HG02610 (cell line): ENCODE results near the gene PSMD3.
"Not testable (repeated sequence)": the region's sequence is repeated elsewhere in the genome, so short reads cannot be mapped to it uniquely, and the experiment has no call there.

Experiments used
- ATAC-seq: cut with Tn5 transposase; IDR thresholded peaks from one replicate; pipeline ENCODE4 v1.9.1; 2021; ENCODE audit warnings: mild to moderate bottlenecking, moderate library complexity; ENCODE audit not compliant: unreplicated experiment

The PSMD3 gene

DNA sequence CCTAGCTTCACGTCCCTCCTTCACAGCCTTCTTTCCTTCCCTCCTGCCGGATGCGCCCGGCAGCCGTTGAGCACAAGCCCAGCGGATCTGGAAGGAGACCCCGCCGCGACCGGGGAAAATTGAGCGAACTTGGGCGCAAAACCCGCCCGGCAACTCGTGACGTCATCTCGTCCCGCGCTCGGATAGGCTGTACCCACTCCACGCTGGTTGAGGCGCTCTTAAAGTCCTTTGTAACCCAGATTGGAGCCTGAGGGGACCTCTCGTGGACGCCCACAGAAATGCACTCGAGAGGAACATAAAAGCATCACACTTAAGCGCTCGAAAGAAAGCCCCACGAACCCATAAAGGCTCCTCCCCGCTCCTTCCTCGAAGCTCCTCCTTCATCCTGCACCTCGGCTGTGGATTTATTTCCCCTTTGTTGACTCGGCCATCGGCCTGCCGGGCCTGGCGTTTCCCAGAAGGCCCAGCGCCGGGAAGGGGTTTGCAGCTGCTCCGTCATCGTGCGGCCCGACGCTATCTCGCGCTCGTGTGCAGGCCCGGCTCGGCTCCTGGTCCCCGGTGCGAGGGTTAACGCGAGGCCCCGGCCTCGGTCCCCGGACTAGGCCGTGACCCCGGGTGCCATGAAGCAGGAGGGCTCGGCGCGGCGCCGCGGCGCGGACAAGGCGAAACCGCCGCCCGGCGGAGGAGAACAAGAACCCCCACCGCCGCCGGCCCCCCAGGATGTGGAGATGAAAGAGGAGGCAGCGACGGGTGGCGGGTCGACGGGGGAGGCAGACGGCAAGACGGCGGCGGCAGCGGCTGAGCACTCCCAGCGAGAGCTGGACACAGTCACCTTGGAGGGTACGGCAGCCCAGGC is at the start of gene PSMD3:
PSMD3 (plus strand) TSS at position 457 of the 856 bp plus-strand sequence; CDS start at position 621, 164 bp downstream.
- ATAC-seq: peak; percentile 92

DNA sequence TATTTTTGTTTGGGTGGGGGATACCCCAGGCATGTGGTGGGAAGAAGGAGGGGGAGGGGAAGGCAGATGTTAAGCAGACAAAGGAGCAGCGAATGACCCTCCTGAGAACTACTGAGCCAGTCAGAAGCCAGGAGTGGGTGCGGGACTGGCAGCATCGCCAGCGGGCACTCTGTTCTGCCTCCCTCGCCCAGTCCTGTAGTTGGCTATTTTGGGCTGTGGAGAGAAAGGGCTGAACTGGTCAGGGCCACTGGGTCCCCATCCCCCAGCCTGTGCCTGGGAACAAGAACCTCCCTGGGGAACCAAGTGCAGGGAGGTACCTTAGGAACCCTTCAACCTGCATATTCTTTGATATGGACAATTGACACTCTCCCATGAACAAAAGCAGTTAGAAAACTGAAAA is 46.7 kb upstream of the PSMD3 start:
- ATAC-seq: no peak

DNA sequence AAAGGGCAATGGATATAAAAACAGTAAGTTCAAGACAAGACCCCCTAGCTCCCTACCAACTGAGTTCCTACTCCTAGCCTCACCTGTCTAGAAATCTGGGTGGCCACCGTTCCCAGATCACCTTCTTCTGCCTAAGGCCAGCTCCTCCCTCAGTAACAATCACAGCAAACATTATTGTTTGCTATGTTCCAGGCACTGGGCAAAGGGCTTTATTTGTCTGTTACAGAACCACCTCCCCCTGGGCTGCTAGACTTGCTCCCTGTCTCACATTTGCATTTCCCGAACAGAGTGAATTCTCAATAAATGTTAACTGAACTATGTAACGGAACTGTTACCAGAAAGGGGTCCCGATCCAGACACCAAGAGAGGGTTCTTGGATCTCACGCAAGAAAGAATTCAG is 46.3 kb upstream of the PSMD3 start:
- ATAC-seq: no peak

DNA sequence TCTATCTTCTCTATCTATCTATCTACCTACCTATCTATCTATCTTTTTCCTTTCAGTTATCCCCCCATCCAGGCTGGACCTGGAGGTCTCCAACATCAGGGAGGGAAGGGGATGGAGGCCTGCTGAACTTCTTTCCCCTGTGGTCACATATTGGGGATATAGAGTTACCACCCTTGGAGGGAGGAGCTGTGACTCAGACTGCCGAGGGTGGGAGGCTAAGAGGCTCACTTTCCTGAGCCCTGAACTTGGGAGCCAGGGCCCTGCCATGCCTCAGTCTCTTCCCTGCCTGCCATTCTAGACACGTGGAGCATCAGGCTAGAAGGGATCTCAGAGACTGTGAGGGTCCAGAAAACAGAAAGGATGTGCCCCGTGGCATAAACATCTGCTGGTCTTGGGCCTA is 44.7 kb upstream of the PSMD3 start:
- ATAC-seq: no peak

DNA sequence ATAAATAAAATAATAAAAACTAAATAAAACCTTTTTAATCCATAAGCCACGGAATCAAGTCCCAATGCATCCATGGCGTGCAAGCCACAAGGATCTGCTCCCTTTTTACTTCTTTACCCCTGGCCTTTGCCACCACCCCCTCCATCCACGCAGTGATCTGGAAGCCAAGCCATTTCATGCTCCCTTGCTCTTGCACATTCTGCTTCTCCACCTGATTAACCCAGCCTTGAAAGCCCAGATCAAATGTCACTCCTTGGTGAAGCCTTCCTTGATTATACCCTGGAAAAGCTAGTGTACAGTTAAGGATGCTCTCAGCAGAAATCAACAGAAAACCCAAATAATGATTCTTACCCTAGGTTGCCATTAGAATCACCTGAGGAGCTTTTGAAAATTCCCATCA is 43.2 kb upstream of the PSMD3 start:
- ATAC-seq: no peak

DNA sequence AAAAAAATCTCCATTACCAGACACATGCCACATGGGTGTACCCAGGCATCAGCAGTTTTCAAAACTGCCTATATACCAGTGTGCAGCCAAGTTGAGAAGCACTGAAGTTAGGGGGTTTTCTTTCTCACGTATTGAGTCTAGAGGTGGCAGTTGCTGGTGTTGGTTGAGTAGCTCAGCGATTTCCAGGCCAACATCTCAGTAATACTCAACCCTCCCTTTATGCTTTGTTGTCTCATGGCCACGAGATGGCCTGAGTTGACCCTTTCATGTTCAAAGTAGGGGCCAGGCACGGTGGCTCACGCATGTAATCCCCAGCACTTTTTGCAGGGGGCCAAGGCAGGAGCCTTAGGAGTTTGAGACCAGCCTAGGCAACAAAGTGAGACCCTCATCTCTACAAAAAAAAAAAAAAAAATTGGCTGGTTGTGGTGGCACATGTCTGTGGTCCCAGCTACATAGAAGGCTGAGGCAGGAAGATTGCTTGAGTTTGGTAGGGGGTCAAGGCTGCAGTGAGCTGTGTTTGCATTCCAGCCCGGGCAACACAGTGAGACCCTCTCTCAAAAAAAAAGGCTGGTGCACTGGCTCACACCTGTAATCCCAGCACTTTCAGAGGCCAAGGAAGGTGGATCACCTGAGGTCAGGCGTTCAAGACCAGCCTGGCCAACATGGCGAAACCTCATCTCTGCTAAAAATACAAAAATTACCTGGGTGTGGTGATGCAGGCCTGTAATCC is 42.3 kb upstream of the PSMD3 start:
- peak; percentile 55 for ATAC-seq

DNA sequence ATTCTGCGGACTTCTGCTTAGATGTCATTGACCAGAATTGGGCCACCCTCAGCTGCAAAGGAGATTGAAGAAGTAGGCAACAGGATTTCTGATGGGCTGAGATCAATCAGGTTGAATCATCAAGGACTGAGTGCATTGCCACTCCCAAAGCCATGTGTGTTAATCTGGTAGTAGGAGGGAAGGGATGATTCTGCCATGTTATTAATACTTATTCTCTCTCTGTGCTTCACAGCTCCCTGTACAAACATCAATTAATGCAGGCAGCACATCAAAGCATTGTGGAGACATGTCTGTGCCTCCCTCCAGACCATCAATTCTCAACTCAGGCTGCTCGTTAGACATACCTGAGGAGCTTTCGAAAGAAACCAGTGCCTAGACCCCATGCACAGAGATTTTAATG is 41.5 kb upstream of the PSMD3 start:
- ATAC-seq: no peak

DNA sequence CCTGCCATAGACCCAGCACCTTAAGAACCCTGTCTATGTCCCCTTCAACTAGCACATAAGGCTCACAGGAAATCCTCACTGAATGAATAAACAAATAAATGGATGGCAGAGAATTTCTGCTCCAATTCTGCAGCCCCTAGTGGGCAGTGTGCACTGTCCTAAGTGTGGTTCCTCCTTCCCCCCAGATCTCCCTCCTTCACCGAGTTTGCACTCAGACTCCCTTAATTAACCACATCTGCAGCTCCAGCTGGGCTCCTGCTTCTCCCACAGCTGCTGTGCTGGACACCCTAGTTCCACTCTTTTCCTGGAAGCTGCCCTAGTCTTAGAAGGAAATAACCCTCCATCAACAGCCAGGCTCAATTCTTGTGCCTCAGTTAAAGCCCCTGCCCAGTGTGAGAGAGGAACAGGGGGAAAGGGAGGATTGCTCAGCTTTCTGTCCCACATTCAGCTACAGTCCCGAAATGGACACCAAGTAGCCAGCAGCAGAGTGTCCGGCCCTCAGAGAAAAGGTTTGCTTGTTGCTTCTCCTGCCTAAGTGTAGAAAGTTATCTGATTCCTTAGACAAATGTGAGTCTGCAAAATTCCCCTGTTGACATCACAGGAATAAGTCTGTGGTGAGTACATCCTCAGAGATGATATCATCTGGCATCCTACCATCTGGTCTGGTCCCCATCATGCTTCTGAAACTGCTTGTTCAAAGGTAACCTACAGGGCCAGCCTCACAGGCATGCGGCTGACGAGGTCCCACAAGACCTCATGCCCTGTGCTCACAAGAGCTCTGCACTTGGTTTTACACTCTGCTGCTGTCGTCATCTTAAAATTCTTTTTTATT is 40.8 kb upstream of the PSMD3 start:
- peak; percentile 69 for ATAC-seq

DNA sequence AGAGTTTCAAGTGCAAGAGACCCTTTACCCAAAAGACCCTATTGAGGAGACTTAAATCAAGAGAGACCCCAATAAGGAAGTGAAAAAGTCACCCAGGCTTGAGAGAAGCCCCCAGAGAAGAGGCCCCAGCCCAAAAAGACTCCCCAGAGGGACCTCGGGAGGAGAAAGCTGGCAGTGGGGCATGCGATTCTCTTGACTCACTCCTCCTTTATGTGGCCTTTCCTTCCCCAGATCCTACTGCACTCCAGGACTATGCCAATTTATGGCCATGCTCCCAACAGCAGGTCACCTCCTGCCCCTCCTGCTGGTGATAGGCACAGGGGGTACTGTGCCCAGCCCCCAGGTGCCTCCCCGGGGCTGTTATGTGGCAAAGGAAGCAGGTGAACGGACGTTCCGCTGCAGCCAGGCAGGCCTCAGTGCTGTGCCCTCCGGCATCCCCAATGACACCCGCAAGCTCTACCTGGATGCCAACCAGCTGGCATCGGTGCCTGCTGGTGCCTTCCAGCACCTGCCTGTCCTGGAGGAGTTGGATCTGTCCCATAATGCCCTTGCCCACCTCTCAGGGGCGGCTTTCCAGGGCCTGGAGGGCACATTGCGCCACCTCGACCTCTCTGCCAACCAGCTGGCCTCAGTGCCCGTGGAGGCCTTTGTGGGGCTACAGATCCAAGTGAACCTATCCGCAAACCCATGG is 36.8 kb upstream of the PSMD3 start:
- ATAC-seq: no peak

DNA sequence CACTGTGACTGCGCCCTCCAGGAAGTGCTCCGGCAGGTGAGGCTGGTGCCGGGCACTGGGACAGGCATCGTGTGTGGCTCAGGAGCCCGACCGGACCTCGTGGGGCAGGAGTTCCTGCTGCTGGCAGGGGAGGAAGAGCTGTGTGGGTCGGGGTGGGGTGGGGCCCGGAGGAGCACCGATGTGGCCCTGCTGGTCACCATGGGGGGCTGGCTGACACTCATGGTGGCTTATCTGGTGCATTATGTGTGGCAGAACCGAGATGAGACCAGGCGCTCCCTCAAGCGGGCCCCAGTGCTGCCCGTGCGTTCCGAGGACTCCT is 36.3 kb upstream of the PSMD3 start:
- ATAC-seq: no peak

DNA sequence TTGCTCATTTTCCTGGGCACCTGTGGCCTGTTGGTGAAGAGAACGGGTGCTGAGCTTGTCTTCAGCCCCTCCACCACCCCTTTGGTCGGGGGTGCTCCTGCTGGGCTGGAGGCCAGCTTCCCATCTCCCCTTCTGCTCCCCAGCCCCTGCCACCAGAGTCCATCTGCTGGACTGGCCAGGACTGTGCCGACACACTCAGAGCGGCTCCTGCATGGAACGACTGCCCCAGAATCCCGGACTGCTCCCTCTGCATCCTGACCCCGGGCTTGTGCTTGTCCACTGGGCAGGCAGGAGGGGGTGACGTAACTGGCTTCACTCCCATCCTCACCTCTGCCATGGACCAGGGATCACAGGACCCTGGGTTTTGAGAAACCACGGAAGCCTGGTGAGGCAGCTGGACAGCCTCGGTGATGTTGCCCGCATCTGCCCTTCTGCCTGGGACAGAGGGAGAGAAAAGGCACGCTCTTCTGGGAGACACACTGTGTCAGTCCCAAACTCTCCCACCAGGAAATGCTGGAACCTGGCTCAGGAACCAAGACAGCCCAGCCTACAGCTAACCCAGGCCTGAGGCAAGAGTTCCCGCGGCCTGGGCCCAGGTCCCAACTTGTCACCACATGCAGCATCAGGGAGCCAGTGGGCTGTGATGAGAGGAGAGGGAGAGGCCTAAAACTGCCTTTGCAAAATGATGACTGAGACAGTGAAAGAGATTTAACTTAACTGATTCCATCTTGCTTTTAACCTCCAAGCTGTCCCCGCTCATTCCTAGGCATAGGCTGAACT is 33.9 kb upstream of the PSMD3 start:
- ATAC-seq: no peak

DNA sequence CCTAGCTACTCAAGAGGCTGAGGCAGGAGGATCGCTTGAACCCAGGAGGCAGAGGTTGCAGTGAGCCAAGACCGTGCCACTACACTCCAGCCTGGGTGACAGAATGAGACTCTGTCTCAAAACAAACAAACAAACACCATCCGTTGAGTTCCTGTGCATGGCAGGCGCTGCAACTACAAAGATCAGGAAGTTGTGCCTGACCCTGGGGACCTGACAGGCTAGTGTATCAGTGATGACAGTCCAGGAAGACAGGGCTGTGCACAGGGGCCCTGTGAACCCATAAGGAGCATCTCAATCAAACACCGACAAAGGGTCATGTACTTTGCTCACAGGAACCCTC is 32.1 kb upstream of the PSMD3 start:
- not testable (repeated sequence) for ATAC-seq

DNA sequence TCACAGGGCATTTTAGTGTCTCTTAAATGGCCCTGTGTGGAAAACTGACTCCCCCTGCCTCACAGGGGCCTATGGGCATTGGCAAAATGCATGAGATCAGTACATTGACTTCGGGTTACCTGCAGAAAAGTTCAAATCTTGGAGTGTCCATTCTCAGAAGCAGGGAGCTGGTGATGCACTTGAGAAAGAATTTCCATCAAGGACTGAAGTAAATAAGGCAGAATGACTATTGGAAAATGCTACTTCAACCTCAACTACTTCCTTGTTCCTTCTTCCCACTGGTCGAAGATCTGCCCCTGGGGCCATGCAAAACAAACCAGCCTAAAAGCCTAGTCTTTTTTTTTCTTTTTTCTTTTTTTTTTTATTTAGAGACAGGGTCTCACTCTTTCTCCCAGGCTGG is 31.6 kb upstream of the PSMD3 start:
- ATAC-seq: no peak

DNA sequence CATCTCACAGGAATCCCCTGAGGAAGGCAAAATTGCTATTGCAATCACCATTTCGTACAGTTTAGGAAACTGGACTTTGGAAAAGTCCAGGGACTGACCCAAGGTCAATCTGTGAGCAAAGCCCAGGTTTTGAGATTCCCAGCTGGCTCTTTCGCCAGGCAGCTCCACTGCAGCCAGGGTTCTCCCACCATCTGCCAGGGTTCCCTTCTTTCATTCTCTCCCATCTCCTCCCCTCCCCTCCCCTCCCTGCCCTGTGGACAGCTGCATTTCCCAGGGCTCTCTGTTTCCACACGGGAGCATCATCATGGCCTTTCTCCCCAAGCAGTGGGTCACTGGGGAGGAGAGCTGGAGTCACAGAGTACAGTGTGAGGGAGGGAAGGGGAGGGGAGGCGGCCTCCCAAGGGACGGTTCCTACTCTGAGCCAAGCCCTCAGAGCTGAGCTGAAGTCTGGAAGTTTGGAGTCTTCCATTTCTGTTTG is 29.7 kb upstream of the PSMD3 start:
- no peak for ATAC-seq

DNA sequence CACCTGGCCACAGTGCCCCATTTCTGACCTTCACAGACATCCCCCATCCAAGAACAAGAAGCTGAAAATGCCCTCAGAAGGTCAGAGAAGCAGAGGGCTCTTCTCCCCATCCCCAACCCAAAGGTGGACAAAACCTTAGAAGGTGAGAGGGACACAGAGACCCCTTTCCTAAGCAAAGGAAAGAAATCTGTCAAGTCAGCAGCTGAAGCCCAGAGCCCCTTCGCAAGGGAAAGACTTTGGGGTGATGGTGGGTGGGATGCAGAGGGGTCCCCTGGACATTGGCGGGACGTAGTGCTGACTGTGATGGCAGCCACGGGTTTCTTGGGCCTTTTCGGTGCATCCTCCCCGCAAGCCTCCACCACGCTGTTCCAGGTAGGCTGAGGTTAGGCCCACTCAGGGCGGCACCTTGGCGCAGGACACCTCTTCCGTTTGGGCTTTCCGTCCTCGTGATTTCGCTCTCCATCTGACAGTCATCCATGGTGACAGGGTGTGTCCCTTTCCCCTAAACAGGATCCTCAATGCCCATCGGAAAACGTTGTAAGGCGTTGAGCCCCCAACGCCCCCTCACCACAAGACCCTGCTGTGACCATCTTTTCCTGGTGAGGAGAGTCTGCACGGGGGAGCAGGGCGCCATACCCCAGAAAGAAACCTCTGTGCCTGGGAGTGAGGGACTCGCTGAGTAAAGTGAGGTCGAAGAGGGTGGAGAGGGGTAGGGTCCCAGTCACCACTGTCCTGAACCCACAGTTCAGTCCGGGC is 28.5 kb upstream of the PSMD3 start:
- no peak for ATAC-seq

DNA sequence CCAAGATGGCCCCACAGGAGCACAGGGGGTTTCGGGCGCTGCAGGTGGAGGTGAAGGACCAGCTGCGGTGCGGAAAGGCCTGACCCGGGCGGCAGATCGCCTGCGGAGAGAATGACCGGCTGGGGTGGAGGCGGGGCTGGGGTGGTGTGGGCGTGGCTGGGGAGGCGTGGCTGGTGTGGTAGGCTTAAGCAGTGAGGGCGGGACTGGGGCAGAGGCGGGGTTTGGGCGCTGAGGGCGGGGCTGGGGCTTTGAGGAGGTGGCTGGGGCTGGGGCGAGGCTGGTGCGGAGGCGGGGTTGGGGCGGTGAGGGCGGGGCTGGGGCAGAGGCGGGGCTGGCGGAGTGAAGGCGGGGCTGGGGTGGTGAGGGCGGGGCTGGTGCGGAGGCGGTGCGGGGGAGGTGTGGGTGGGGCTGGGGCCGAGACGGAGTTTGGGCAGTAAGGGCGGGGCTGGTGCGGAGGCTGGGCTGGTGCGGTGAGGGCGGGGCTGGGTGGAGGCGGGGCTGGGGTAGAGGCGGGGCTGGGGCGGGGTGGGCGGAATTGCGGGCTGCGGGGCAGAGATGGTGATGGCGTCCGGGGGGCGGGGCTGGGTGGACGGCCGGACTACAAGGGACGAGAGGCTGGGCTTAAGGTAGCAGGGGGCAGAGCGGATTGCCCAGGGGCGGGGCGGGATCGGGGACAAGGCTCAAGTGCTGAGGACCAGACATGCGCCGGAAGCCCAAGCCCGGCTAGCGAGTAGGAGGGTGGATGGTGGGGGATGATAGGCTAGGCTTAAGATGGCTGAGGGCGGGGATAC is 27.7 kb upstream of the PSMD3 start:
- peak; percentile 76 for ATAC-seq

DNA sequence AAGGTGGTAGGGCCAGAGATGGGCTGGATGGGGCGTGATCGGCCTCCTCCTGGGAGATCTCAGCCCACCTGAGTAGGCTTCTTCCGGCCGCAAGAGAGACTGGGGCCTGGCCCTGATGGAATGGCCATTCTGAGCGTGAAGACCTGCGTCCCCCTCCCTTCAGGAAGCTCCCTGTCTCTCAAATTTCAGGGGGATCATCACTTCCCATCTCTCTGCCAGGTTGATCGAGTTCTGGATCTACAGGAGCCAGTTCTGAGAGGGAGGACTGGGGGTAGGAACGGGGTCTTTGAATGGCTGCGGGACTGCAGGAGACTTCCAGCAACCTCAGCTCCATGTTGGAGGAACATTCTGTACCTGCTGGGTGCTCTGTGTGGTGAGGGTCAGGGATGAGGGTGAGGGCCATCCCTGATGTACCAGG is 27.1 kb upstream of the PSMD3 start:
- no peak for ATAC-seq

DNA sequence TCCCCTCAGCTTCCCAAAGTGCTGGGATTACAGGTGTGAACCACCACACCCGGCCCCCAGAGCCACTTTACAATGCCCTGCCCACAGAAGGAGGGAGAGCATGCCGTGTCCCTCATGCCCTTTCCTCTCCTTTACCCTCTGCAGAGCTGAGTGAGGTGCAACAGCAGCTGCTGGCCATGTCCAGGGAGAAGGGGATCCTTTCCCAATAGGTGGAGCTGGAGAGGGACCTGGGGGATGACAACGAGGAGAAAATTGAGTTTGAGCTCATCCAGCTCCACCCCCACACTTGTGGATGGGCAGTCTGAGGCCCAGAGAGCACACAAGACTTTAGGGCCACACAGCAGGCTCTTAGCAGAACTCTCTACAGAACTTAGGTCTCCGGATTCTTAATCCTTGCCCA is 25.7 kb upstream of the PSMD3 start:
- ATAC-seq: no peak
